H1 (cell line): Measurements from ENCODE around the gene ATP13A2. TPM values are rescaled to one million over a fixed set of nuclear protein-coding genes. Genes with fewer than 3 reads are reported as not detected.

Experiments
- CTCF ChIA-PET: fragments of 300-600 bp; sonication (Branson Sonifier 250); formaldehyde crosslinking; loops from one replicate; lab custom pipeline; 2021; ENCODE audit not compliant: partially characterized antibody; lab: Charles Lee
- POLR2A ChIA-PET: fragments of 300-600 bp; sonication (Branson Sonifier 250); formaldehyde crosslinking; loops from one replicate; lab custom pipeline; 2021; ENCODE audit warnings: inconsistent platforms; ENCODE audit not compliant: partially characterized antibody; lab: Charles Lee
- DNase-seq, 2 experiments: peaks; one replicate each; pipeline versions ENCODE4 v3.0.0 to v3.0.0-alpha.2; 2010 to 2022; ENCODE audit warnings: low spot score in 2 of 2, low read depth in 1 of 2, mixed read lengths in 1 of 2
- FAIRE-seq: peaks from 2 replicates; lab custom pipeline; 2011; peaks lifted over from hg19 to GRCh38; lab: Jason Lieb, UNC
- H2AFZ ChIP-seq: 2 replicates; pipeline ENCODE4 v1.8.1; 2012; ENCODE audit warnings: low read length, inconsistent platforms
- H2AK5ac ChIP-seq: 2 replicates; pipeline ENCODE4 v1.6.1; 2013; ENCODE audit warnings: low read depth, low read length
- H2BK120ac ChIP-seq: replicated peaks from 2 replicates; pipeline ENCODE3; 2013; ENCODE audit warnings: low read depth, low read length, inconsistent platforms
- H2BK12ac ChIP-seq: 2 replicates; pipeline ENCODE4 v1.6.1; 2013; ENCODE audit warnings: low read depth, low read length
- H2BK15ac ChIP-seq: 2 replicates; pipeline ENCODE4 v1.6.1; 2013; ENCODE audit warnings: low read length
- H2BK20ac ChIP-seq: 2 replicates; pipeline ENCODE4 v1.6.1; 2013; ENCODE audit warnings: low read length
- H2BK5ac ChIP-seq: 2 replicates; pipeline ENCODE4 v1.6.1; 2013; ENCODE audit warnings: low read depth, low read length
- H3K14ac ChIP-seq: 2 replicates; pipeline ENCODE4 v1.6.1; 2013; ENCODE audit warnings: inconsistent platforms; ENCODE audit not compliant: insufficient read length
- H3K18ac ChIP-seq: 2 replicates; pipeline ENCODE4 v1.6.1; 2013; ENCODE audit warnings: low read length; ENCODE audit errors: extremely low read depth
- H3K23ac ChIP-seq: 2 replicates; pipeline ENCODE4 v1.6.1; 2013; ENCODE audit warnings: inconsistent platforms; ENCODE audit not compliant: insufficient read length
- H3K23me2 ChIP-seq: 2 replicates; pipeline ENCODE4 v1.6.1; 2013; ENCODE audit warnings: low read depth, low read length
- H3K27ac ChIP-seq: 2 replicates; pipeline ENCODE4 v1.6.1; 2011; ENCODE audit warnings: low read depth, low read length, inconsistent platforms
- H3K27me3 ChIP-seq, 4 experiments: replicated peaks in 1 of 4; 1 replicate in 1 of 4; 2 replicates in 3 of 4; pipeline versions ENCODE4 v1.6.1 to v1.8.1; 2011 to 2013; ENCODE audit warnings: low read length in 3 of 4, mild to moderate bottlenecking in 3 of 4, inconsistent platforms in 2 of 4, mixed read lengths in 2 of 4, moderate library complexity in 1 of 4; ENCODE audit not compliant: control insufficient read depth in 3 of 4, insufficient read depth in 3 of 4; ENCODE audit errors: extremely low read depth in 1 of 4
- H3K36me3 ChIP-seq, 4 experiments: 2 replicates each; pipeline versions ENCODE4 v1.6.1 to v1.8.1; 2011 to 2013; ENCODE audit warnings: mild to moderate bottlenecking in 4 of 4, low read length in 3 of 4, moderate library complexity in 2 of 4, control low read depth in 1 of 4, inconsistent platforms in 1 of 4; ENCODE audit not compliant: insufficient read depth in 4 of 4, control insufficient read depth in 2 of 4
- H3K4ac ChIP-seq: replicated peaks from 2 replicates; pipeline ENCODE3; 2013; ENCODE audit warnings: low read length, low read depth, mixed read lengths, inconsistent platforms; ENCODE audit not compliant: insufficient read length
- H3K4me1 ChIP-seq, 4 experiments: replicated peaks in 1 of 4; 1 replicate in 1 of 4; 2 replicates in 3 of 4; pipeline versions ENCODE4 v1.6.1 to v1.8.1; 2011 to 2013; ENCODE audit warnings: low read length in 3 of 4, inconsistent platforms in 2 of 4, mixed read lengths in 1 of 4; ENCODE audit not compliant: insufficient read depth in 4 of 4, control insufficient read depth in 3 of 4
- H3K4me2 ChIP-seq, 2 experiments: 2 replicates each; pipeline versions ENCODE4 v1.6.1 to v1.8.1; 2011 to 2013; ENCODE audit warnings: low read depth in 2 of 2, low read length in 2 of 2, control low read depth in 1 of 2, inconsistent platforms in 1 of 2, mild to moderate bottlenecking in 1 of 2; ENCODE audit not compliant: insufficient read depth in 1 of 2
- H3K4me3 ChIP-seq, 4 experiments: fragments of 200-600, 300-600 bp in 1 of 4; sonication (generic), shearing (Covaris generic), sonication (Bioruptor Twin) in 1 of 4; 2 replicates each; pipeline versions ENCODE4 v1.5.1 to v1.8.1; 2011 to 2016; ENCODE audit warnings: low read length in 4 of 4, low read depth in 3 of 4, control low read depth in 2 of 4, inconsistent platforms in 2 of 4, mild to moderate bottlenecking in 2 of 4, mixed read lengths in 1 of 4, moderate library complexity in 1 of 4; ENCODE audit not compliant: insufficient read depth in 2 of 4; ENCODE audit errors: extremely low read depth in 1 of 4
- H3K56ac ChIP-seq: replicated peaks from 2 replicates; pipeline ENCODE3; 2013; ENCODE audit warnings: low read depth, mild to moderate bottlenecking, mixed read lengths, low read length, inconsistent platforms; ENCODE audit not compliant: insufficient read length
- H3K79me1 ChIP-seq: 2 replicates; pipeline ENCODE4 v1.6.1; 2013; ENCODE audit warnings: low read depth, low read length, control low read depth
- H3K79me2 ChIP-seq, 2 experiments: 2 replicates each; pipeline versions ENCODE4 v1.6.1 to v1.8.1; 2012 to 2013; ENCODE audit warnings: low read length in 2 of 2, mild to moderate bottlenecking in 2 of 2, inconsistent platforms in 1 of 2; ENCODE audit not compliant: insufficient read depth in 2 of 2, control insufficient read depth in 1 of 2
- H3K9ac ChIP-seq, 4 experiments: replicated peaks in 1 of 4; 1 replicate in 1 of 4; 2 replicates in 3 of 4; pipeline versions ENCODE4 v1.6.1 to v1.8.1; 2011 to 2013; ENCODE audit warnings: low read depth in 3 of 4, low read length in 3 of 4, control low read depth in 2 of 4, mild to moderate bottlenecking in 2 of 4, moderate library complexity in 2 of 4, inconsistent platforms in 1 of 4; ENCODE audit errors: extremely low read depth in 1 of 4
- H3K9me3 ChIP-seq, 2 experiments: 2 replicates each; pipeline versions ENCODE4 v1.6.1 to v1.8.1; 2012 to 2013; ENCODE audit warnings: mild to moderate bottlenecking in 2 of 2, moderate library complexity in 2 of 2, control low read depth in 1 of 2, inconsistent platforms in 1 of 2, low read depth in 1 of 2, low read length in 1 of 2, mixed read lengths in 1 of 2; ENCODE audit not compliant: insufficient read depth in 2 of 2
- H4K20me1 ChIP-seq, 2 experiments: replicated peaks in 1 of 2; 2 replicates each; pipeline versions ENCODE3 to v1.8.1; 2011 to 2013; ENCODE audit warnings: inconsistent platforms in 2 of 2, low read length in 2 of 2, mild to moderate bottlenecking in 1 of 2; ENCODE audit not compliant: insufficient read depth in 2 of 2, control insufficient read depth in 1 of 2
- H4K5ac ChIP-seq: 2 replicates; pipeline ENCODE4 v1.6.1; 2013; ENCODE audit warnings: low read length, low read depth, mixed read lengths, inconsistent platforms; ENCODE audit not compliant: insufficient read length
- H4K8ac ChIP-seq: 2 replicates; pipeline ENCODE4 v1.8.0; 2013; ENCODE audit warnings: mild to moderate bottlenecking, moderate library complexity, low read length, inconsistent platforms; ENCODE audit not compliant: insufficient read depth; ENCODE audit errors: extremely low read depth
- H4K91ac ChIP-seq: replicated peaks from 2 replicates; pipeline ENCODE3; 2013; ENCODE audit warnings: low read length, mixed read lengths, inconsistent platforms; ENCODE audit not compliant: insufficient read length
- NRF1 ChIP-seq: IDR thresholded peaks from 2 replicates; pipeline ENCODE4 v1.6.1; 2011; ENCODE audit warnings: mild to moderate bottlenecking, low read depth, low read length, improper control_type of control experiment
- SP1 ChIP-seq: IDR thresholded peaks from 2 replicates; pipeline ENCODE4 v1.6.1; 2011; ENCODE audit warnings: low read depth, low read length
- WGBS, 2 experiments: shearing (Covaris generic) in 1 of 2; methylation state at CpG; one replicate each; pipeline versions ENCODE4 v1.1.6 to v1.1.7; 2013 to 2015; ENCODE audit warnings: low lambda C conversion rate in 2 of 2, mixed read lengths in 2 of 2, inconsistent platforms in 1 of 2, low coverage in 1 of 2, missing lambda C conversion rate in 1 of 2; ENCODE audit not compliant: insufficient replicate concordance in 2 of 2, insufficient coverage in 1 of 2, insufficient read length in 1 of 2; ENCODE audit errors: extremely low coverage in 1 of 2, missing lambda C conversion rate in 1 of 2; 5-methylcytosine and 5-hydroxymethylcytosine counted together
- polyA plus RNA-seq, 7 experiments: library from polyadenylated mRNA; depleted of rRNA in 3 of 7; stranded (reverse) in 5 of 7; unstranded in 2 of 7; fragments of >200 nt in 5 of 7; fragments of 200-250 nt in 2 of 7; gene quantifications; 1 replicate in 5 of 7; 2 replicates in 1 of 7; 4 replicates in 1 of 7; pipeline versions ENCODE4 v1.2.1 to v1.2.3, GENCODE V29; 2011 to 2013; ENCODE audit warnings: missing spikeins in 2 of 7, mixed read lengths in 2 of 7
- total RNA-seq: library from RNA; stranded (reverse); fragmentation: NEBNext Ultra II Directional; extraction: Animal tissue kit (Norgen Biotek cat#: 25700); gene quantifications from 2 replicates; pipeline ENCODE4 v1.2.1, GENCODE V29; 2021

ATP13A2 gene
- total and polyA plus RNA-seq, 2 of the 8 experiments (the other 6 are each of a cell fraction or from before 2014, with no cell fraction given) = 82.1 to 83.6 TPM

- H3K23ac ChIP-seq = no peak overlapping the region
- no peak overlapping the region for H3K56ac ChIP-seq
- H3K18ac ChIP-seq = no peak overlapping the region
- DNase-seq (no peak), FAIRE-seq (no peak)
- no peak overlapping the region for H2BK20ac ChIP-seq
- H3K4me1 ChIP-seq = 0 out of 7 replicates have a peak, but pooled peaks cover 0 to 1% (median 0%) of the 10 kb centered on the region in 4 experiments
- no peaks in the 10 kb centered on the region for H3K79me1 ChIP-seq
- H3K4me3 ChIP-seq = no peak overlapping the region
- 95% methylated on average over 20 of the region's 22 CpGs; no CpG with 5 or more reads in 1 of the 2 experiments for WGBS, 2 experiments
- no peaks in the 10 kb centered on the region for H3K9me3 ChIP-seq
- no peak overlapping the region for H2AK5ac ChIP-seq
- no peak overlapping the region for H3K27ac ChIP-seq
- no peak overlapping the region for H3K14ac ChIP-seq
- ChIA-PET POLR2A (interaction anchor here (1.3 to 9.5 kb wide), 3 partner anchors 9 to 26 kb away, joined by 3 to 92 read pairs (median 5); partner anchors contain the start of gene MFAP2), CTCF (interaction anchor here (0.9 to 14.3 kb wide), 6 partner anchors 9 to 80 kb away, joined by 5 to 267 read pairs (median 52); partner anchors contain the start of gene MFAP2)
- peaks cover 5 to 8% of the 10 kb centered on the region in 2 experiments for H4K20me1 ChIP-seq
- no peaks in the 10 kb centered on the region for H3K27me3 ChIP-seq
- no peak overlapping the region for H3K4ac ChIP-seq
- no peak overlapping the region for H4K5ac ChIP-seq
- H2BK15ac ChIP-seq = no peak overlapping the region
- H3K79me2 ChIP-seq = no peaks in the 10 kb centered on the region
- H3K4me2 ChIP-seq = no peak overlapping the region
- no peak overlapping the region for H2BK12ac ChIP-seq
- H3K36me3 ChIP-seq = peaks cover 3 to 33% (median 16%) of the 10 kb centered on the region in 4 experiments; a peak in 6 of 8 replicates
- no peak overlapping the region for H4K91ac ChIP-seq
- peaks cover 3% of the 10 kb centered on the region; the same call in 1 of the 2 replicates for H3K23me2 ChIP-seq
- H3K9ac ChIP-seq = no peak overlapping the region; a peak in 1 of 7 replicates
- no peak overlapping the region; the same call in 1 of the 2 replicates for H2BK5ac ChIP-seq
- no peak overlapping the region; the same call in 1 of the 2 replicates for H4K8ac ChIP-seq
- no peak overlapping the region for H2BK120ac ChIP-seq
- H2AFZ ChIP-seq = no peak overlapping the region
- no peak for TF ChIP-seq NRF1
- TF ChIP-seq SP1 = no peak
Measured at GRCh38 chr1:16966282-16966681, 45.4 kb downstream of the ATP13A2 start.
